Left ventricle myocardium superior (tissue), 1 donor: ENCODE data around the gene THUMPD2. TPM values are rescaled to one million over a fixed set of nuclear protein-coding genes. Genes with fewer than 3 reads are reported as not detected.

ENCODE experiments used
- ATAC-seq: fragments of 200-7000 bp; cut with Tn5 transposase; one replicate; pipeline ENCODE4 v1.9.1; 2020; ENCODE audit warnings: mild to moderate bottlenecking, moderate library complexity
- DNase-seq: peaks from one replicate; pipeline ENCODE4 v3.0.0-alpha.2; 2020
- intact Hi-C: fragments of 100-400 bp; cut with micrococcal nuclease; formaldehyde crosslinking; loops from one replicate; pipeline ENCODE4 v1.11.0; 2022
- total RNA-seq: library from RNA; stranded (reverse); fragmentation: NEBNext Ultra II Directional; extraction: Animal tissue kit (Norgen Biotek cat#: 25700); gene quantifications from one replicate; pipeline ENCODE4 v1.2.1, GENCODE V29; 2021
- donor health status: DM: no; HTN: yes; CAD: no; lungs with severe emphysema.

The THUMPD2 gene
- total RNA-seq, 1 donor from 2014 or later, result 5.9 TPM

DNA sequence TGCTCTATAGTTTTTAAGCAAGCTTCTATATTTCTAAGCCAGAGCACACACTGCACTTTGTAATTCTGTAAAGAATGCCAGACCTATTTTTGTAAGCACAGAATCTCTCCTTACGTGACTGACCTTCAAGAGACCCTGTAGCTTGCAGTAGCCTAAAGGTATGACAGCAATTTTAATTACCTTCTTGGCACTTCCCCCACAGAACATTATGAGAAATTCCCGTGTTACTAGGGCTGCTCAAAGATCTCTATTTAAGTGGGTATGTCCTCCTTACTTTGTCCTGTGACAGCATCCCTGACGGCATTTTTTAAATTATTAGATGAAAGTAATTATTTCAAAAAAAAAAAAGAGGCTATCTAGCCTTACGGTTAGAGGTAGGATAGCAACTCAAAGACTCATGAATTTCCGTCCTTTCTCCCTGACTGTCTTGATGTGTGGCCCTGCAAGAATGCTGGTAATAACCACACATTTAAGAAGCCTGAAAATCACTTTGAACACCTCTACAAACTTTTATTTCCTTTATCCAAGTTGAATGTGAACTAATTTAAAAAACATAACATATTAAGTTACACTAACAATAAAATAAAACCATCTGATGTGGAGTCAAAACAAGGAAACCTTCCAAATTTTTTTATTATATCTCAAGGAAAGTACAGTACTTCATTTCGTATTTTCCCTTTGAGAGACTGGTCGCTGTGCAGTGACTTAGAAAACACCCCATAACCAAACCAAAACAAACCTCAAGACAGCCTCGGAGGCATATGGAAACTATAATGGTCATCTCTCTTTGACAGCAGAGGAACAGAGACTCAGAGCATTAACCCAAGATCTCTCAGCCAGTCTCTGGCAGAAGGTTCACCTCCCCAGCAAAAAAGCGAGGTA, 54.9 kb downstream of the THUMPD2 start:
- intact Hi-C loops, result no loop called here

DNA sequence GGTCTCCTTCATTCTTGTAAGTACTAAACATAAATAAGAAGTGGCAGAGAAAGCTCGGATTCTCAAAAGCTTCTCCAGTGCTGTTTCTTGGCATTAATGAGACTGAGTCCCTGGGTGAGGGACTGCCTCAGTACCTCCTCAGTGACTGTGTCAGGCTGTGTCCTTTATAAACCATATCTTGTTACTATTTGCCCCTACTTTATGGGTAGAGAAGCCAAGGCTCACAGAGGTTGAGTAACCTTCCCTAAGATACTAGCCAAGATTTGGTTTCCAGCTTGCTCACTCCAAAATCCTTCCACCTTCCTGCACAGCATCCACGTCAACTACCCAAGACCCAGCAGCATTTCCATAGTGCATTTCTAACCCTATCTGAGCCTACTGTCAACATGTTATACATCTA, 55.6 kb downstream of the THUMPD2 start:
- intact Hi-C loops, result no loop called here
- ATAC-seq, result peak; percentile 38

More for the DNA sequence above, 54.9 kb downstream of the THUMPD2 start:
- DNase-seq (no peak), ATAC-seq (peak; percentile 81)

DNA sequence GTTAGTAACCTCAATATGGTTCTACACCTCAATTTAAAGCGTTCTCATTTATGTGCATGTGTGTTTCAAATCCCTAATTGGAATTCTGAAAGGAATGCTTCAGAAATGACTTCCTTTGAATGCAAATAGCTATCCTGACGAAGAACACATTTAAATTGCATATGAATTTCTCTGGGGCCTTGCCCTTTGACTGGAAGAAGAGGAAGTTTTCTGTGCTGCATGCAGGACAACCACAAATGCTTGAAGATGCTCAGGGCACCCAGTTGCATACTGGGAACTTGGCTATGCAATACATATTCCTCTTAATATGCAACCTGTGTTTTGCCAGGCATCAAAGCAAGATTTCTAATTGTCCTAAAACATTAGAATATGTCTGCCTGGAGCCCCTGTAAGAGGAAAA, 58.1 kb downstream of the THUMPD2 start:
- ATAC-seq (no peak), DNase-seq (no peak)
- intact Hi-C loops, result no loop called here

More for the DNA sequence above, 55.6 kb downstream of the THUMPD2 start:
- no peak for DNase-seq

DNA sequence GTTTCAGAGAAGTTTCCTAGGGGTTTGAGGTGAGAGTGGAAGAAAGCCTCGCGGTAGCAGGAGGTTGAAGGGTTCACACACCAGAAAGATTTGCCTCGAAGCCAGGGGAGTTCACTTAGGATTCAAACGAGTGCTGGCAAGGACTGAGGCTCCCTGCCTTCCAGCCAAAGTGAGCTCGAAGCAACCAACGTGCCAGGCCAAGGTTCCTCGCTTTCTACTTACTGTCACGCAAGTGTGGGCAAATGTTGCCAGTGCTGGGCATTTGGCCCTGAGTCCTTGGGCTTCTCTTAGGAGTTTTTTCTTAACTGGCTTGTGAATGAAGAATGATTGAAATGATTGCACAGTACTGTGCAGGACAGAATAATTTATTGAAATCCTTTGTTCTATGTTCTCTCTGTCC, 59.7 kb downstream of the THUMPD2 start:
- intact Hi-C loops, result no loop called here
- ATAC-seq (no peak), DNase-seq (peak; percentile 32)

DNA sequence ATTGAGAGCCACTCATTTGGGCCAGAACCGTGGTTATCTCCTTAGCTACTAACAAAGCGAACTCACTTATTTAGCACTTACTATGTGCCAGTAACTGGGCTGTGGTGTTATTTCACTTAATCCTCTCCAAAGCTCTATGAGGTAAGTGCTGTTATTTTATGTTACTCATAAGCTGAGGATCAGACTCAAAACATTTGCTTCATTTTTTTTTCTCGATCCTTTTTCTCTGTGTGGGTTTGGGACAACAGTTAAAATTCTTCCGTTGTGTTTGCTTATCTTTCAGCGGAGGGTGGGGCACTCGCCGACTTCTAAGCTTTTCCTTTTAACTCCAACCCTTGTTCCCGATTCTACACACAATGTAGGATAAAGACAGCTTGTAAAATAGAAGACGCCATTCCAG, 60.6 kb downstream of the THUMPD2 start:
- intact Hi-C loops, result no loop called here
- DNase-seq (no peak), ATAC-seq (no peak)

DNA sequence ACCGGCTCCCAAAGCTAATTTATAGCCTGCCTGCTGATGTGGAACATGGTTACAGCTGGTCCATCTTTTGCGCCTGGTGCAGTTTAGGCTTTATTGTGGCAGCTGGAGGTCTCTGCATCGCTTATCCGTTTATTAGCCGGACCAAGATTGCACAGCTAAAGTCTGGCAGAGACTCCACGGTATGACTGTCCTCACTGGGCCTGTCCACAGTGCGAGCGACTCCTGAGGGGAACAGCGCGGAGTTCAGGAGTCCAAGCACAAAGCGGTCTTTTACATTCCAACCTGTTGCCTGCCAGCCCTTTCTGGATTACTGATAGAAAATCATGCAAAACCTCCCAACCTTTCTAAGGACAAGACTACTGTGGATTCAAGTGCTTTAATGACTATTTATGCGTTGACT, 62.0 kb downstream of the THUMPD2 start:
- no peak for DNase-seq
- intact Hi-C loops, result no loop called here
- ATAC-seq, result no peak

DNA sequence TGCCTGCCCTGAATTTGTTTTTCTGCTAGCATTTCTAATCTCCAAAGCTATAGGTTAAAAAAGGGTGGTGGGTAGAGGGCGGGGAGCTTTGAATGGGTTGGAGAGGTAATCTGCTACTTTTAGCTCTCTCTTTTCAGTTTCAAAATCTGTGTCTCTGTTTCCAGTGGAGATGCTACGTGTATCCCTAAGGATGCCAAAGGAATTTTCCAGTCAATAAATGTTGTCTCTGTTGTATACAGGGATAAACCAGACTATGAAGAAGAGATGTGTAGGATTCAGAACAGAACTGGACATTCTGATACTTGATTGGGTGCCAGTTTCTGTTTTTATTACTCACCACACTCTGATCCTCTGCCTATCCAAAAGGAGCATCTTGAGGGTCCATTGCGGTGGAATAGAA, 63.2 kb downstream of the THUMPD2 start:
- no peak for ATAC-seq

DNA sequence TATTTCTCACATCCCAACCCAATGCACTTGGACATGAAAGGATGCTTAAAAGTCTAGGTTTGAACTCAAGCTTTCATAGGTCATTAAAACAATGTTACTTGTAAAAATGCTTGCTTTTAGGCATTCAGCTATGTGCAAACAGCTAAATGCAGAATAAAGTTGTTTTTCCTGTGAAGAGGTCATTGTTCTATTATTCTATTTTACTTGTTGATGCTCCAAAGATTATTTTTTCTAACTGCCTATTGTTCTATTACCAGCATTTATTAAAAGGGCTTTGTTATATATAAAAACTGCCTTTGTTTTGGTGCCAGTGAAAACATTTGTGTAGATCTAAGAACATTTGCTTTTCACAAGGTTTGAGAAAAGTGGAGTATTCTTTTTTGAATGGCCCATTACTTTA, 64.0 kb downstream of the THUMPD2 start:
- DNase-seq (no peak), ATAC-seq (no peak)
- intact Hi-C loops, result no loop called here

More for the DNA sequence above, 63.2 kb downstream of the THUMPD2 start:
- DNase-seq, result no peak
- intact Hi-C loops, result no loop called here

DNA sequence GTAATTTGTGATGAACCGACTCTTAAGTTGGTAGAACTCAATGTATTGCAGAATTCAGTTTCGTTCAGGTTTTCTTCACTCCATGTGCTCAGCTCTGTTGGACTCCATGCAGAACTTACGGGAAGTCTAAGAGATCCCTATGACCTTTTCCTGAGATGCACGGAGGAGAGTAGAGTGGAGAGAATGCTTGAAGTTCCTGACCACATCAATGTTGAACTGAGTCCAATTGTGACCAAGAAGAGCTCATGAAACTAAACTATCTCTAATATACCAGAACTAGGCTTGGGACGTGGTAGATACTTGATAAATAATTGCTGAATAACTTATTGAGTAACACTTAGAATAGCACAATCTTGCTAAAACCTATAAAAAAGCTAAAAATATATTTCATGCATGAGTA, 66.1 kb downstream of the THUMPD2 start:
- no peak for ATAC-seq
- intact Hi-C loops, result no loop called here
- no peak for DNase-seq

DNA sequence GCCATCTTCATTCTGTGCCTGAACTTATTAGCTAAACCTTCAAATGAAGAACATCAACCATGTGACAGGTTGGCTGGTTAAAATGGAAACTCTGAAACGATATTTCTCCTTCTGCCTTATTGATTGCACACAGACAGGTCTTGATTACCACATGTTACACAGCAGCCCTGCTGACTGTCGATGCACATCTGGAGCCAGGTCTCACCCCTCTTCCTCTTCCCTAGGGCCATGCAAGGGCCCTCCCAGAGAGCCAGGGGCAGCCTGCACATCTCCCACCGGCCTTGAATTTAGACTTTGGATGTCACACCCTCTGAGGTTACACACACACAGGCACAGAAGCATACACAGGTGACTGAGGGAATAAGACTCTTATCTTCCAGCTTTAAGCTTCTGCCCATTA, 68.3 kb downstream of the THUMPD2 start:
- DNase-seq, result no peak
- no peak for ATAC-seq
- intact Hi-C loops, result no loop called here

DNA sequence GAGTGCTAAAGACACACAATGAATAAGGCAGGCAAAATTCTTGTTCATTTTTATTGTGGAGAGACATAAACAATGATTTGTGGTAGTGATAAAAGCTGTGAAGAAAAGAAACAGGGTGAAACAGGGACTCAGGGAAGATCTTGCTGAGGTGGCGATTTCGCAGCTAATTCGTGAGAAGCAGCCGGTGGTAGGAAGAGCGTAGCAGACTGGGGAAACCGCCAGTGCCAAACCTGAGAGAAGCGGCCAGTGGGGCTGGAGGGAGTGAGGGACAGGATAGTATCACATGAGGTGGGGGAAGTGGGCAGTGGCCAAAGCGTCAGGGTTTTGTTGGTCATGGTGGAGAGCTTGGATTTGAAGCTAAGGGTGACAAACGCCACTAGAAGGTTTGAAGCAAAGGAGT, 71.1 kb downstream of the THUMPD2 start:
- intact Hi-C loops, result no loop called here
- DNase-seq (no peak), ATAC-seq (no peak)

DNA sequence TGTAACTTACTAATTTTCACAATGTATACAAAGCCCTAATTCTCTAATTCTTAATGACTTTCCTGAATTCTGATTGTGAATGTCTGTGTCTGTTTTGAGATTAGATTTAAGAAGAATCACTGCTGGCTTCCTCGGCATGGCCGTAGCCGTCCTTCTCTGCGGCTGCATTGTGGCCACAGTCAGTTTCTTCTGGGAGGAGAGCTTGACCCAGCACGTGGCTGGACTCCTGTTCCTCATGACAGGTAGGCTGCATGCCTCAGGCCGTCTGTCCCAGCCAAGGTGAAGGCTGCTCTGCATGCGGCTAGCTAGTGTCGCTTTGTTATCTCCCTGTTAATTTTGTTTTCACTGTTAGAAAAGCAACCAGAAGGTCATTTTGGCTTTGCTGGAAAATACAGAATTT, 72.1 kb downstream of the THUMPD2 start:
- DNase-seq (no peak), ATAC-seq (no peak)
- intact Hi-C loops, result no loop called here

DNA sequence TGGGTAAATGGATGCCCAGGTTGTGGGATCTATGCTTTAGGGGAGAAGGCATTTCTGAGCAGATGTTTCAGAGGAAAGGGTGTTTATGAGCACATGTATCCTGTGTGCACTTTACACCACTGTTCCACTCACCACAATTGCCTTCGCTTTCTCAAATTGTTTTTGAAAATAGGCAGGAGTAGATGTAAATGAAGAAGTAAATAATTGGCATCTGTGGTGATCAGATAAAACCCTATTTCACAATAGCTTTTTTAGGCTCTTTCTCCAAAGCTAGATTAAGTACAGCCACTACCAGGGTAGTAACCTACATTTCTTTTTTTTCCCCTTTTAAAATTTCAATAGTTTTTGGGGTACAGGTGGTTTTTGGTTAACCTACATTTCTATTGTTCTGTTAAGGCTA, 72.7 kb downstream of the THUMPD2 start:
- DNase-seq (no peak), ATAC-seq (no peak)
- intact Hi-C loops, result no loop called here

DNA sequence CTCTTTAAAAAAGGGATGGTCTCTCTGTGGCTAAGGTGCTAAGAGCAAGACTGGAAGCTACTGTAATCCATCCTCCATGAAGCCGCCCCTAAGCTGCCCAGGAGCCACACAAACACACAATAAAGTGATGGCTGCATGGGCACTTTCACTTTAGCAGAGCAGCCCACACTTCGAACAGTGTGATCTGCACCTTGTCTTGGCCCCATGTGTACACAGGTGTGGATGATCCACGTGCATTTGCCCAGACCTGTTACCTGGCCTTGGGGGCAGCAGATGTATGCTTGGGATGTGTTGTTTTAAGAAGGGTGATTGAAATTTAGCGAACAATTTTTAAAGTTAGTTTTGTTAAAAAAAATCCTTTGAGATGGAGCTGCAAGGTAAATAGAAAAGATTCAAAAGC, 73.4 kb downstream of the THUMPD2 start:
- DNase-seq, result no peak
- ATAC-seq, result no peak
- intact Hi-C loops, result no loop called here

DNA sequence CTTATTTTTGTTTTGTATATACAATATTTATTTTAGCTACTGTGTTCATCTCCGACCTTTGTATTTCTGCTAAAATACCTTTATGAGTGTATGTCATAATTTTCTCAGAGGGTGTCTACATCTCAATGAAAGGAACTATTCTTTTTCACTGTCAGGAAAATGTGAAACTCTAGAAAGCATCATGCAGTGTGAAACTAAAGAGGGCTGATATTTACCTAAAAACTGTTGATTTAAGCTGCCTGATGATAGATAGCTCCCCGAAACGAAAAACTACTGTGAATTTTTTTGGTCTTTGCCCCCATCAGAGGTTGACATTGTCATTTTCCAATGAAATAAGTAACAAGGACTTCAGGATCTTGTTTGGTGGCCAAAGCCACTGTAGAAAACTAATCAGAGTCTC, 74.5 kb downstream of the THUMPD2 start:
- ATAC-seq (no peak), DNase-seq (no peak)
- intact Hi-C loops, result no loop called here

DNA sequence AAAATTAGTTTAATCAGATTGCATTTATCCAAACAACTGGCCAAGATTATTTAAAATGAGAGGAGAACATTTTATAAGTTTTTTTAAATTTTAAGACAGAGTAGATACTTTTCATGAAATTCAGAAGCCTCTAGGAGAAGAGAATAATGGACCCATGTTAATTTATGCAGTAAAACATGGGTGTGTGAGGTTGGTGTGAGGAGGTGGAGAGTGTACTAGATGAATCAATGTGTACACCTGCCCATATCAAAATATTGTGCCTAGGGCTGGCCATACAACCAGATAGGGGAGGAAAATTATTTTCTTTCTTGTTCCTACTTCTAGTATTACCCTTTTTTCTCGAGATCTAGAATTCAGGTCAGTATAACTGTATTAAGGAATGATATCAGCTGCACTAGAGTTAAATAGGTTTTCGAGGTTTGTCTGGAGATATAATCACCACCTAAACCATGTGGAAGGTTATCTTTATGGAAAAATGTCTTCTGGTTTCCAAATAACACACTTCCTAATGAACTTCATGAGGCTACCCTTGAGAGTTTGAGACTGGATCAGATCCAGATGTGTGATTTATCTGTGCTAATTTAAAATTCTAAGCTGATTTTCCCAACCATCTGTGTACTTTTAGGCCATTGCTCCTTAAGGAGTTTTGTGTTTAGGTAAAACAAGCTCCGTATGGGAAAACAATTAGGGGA, 75.7 kb downstream of the THUMPD2 start:
- intact Hi-C loops, result no loop called here
- ATAC-seq, result no peak
- no peak for DNase-seq

DNA sequence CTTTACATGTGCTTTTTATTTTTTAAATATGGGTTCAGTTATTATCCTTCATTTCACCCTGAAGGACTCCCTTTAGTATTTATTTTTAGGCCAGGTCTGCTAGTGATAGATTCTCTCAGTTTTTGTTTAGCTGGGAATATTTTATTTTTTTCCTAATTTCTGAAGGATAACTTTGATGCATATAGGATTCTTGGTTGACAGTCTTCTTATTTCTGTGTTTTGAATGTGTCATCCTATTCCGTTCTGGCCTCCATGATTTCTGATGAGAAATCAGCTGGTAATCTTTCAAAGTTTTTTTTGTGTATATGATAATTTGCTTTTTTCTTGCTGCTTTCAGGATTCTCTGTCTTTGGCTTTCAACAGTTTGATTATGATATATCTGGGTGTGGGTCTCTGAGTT, 77.9 kb downstream of the THUMPD2 start:
- no peak for ATAC-seq
- intact Hi-C loops, result no loop called here

DNA sequence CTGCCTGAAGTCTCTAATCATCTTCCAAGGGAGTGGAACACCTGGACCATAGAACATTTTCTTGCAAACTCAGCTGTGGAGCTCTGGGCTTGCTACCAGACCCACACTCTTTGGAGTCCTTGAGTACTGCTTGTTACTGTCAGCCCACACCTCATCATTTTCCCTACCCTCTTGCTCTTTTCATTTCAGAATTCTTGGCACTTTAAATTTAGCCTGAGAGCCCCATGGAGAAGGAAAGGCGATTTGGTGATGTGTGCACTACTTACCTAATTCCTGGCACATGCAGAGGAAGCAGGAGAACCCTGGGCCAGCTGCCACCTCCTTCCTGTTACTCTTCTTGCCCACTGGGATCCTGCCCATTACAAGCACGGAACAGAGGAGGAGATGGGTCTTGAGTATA, 81.6 kb downstream of the THUMPD2 start:
- intact Hi-C loops, result loop anchor here (5.0 kb wide), 2 partner anchors 105 to 185 kb away; no protein-coding TSS in a partner anchor
- peak; percentile 64 for DNase-seq
- ATAC-seq, result peak; percentile 83

More for the DNA sequence above, 77.9 kb downstream of the THUMPD2 start:
- DNase-seq, result no peak

DNA sequence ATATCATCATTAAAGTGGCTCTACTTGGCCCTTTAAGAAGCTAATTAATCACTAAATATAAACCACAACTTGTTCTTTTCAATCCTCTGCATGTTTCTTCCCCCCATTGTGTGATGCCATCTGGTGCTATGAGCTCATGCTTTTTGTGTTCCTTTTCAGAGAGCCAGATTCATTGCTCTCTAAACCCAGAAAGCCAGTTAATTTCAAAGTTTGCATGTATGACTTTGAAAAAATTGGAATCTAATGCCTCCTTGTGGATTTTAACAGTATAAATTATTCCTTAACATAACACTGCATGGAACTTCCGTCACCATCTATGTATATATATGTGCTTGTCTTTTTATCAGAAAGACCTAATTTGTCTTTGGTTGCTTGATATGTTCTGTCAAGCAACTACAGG, 82.2 kb downstream of the THUMPD2 start:
- no peak for DNase-seq
- intact Hi-C loops, result loop anchor here (5.0 kb wide), 2 partner anchors 105 to 185 kb away; no protein-coding TSS in a partner anchor
- peak; percentile 73 for ATAC-seq

DNA sequence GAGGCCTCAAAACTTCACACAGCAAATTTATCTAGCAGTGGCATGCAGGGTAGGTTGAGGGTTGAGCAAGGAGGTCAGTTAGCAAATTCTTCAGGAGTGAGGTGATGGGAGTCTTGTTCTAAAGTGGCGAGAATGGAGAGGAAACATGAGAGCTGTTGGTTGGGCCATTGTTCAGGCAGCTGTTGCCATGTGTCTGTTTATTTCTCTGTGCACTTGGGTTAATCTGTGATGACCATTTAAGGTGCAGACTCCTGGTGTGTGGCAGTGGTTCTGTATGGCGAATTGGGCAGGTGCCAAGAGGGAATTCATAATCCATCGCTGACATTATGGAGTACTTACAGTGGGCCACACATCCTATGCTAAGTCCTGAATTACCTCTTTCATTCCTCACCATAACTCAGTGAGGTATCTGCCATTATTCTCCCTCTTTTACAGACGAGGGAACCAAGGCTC, 82.9 kb downstream of the THUMPD2 start:
- no peak for DNase-seq
- intact Hi-C loops, result loop anchor here (5.0 kb wide), 2 partner anchors 104 to 184 kb away; no protein-coding TSS in a partner anchor
- ATAC-seq, result peak; percentile 69
